HEK293 (cell line): Measurements from ENCODE around the gene BMF.

Source experiments
- BCL11A ChIP-seq: fragments of 450-650 bp; formaldehyde crosslinking; IDR thresholded peaks from 2 replicates; pipeline ENCODE4 v1.5.1; 2016; ENCODE audit warnings: low read depth, missing biosample characterization, missing genetic modification characterization
- EGR2 ChIP-seq: fragments of 450-650 bp; formaldehyde crosslinking; IDR thresholded peaks from 2 replicates; pipeline ENCODE4 v1.5.1; 2016; ENCODE audit warnings: low read depth, missing biosample characterization, missing genetic modification characterization
- GLIS1 ChIP-seq: fragments of 450-650 bp; formaldehyde crosslinking; IDR thresholded peaks from 2 replicates; pipeline ENCODE4 v1.5.1; 2016; ENCODE audit warnings: missing biosample characterization, missing genetic modification characterization
- KLF16 ChIP-seq: fragments of 450-650 bp; formaldehyde crosslinking; IDR thresholded peaks from 2 replicates; pipeline ENCODE4 v1.5.1; 2017; ENCODE audit warnings: missing biosample characterization, missing genetic modification characterization
- RBAK ChIP-seq: fragments of 450-650 bp; formaldehyde crosslinking; IDR thresholded peaks from 2 replicates; pipeline ENCODE4 v1.5.1; 2016; ENCODE audit warnings: missing biosample characterization, missing genetic modification characterization
- SCRT2 ChIP-seq: fragments of 450-650 bp; formaldehyde crosslinking; IDR thresholded peaks from 2 replicates; pipeline ENCODE4 v1.5.1; 2016; ENCODE audit warnings: missing biosample characterization, missing genetic modification characterization
- ZBTB48 ChIP-seq: fragments of 450-650 bp; formaldehyde crosslinking; IDR thresholded peaks from 2 replicates; pipeline ENCODE4 v1.5.1; 2016; ENCODE audit warnings: missing biosample characterization, missing genetic modification characterization
- ZBTB8A ChIP-seq: fragments of 450-650 bp; formaldehyde crosslinking; IDR thresholded peaks from 2 replicates; pipeline ENCODE4 v1.5.1; 2016; ENCODE audit warnings: missing biosample characterization, missing genetic modification characterization
- ZFP3 ChIP-seq: fragments of 450-650 bp; formaldehyde crosslinking; IDR thresholded peaks from 2 replicates; pipeline ENCODE4 v1.5.1; 2016; ENCODE audit warnings: low read depth, missing biosample characterization, missing genetic modification characterization
- ZFP69B ChIP-seq: fragments of 450-650 bp; formaldehyde crosslinking; IDR thresholded peaks from 2 replicates; pipeline ENCODE4 v1.5.1; 2016; ENCODE audit warnings: missing biosample characterization, missing genetic modification characterization
- ZIC2 ChIP-seq: fragments of 450-650 bp; formaldehyde crosslinking; IDR thresholded peaks from 2 replicates; pipeline ENCODE4 v1.5.1; 2016; ENCODE audit warnings: missing biosample characterization, missing genetic modification characterization
- ZNF19 ChIP-seq: fragments of 450-650 bp; formaldehyde crosslinking; IDR thresholded peaks from 2 replicates; pipeline ENCODE4; 2016; ENCODE audit warnings: missing biosample characterization, missing genetic modification characterization, low read depth
- ZNF221 ChIP-seq: fragments of 450-650 bp; formaldehyde crosslinking; IDR thresholded peaks from 2 replicates; pipeline ENCODE4 v1.5.1; 2017; ENCODE audit warnings: missing biosample characterization, missing genetic modification characterization, borderline replicate concordance
- ZNF239 ChIP-seq: fragments of 450-650 bp; formaldehyde crosslinking; IDR thresholded peaks from 2 replicates; pipeline ENCODE4 v1.5.1; 2016; ENCODE audit warnings: missing biosample characterization, missing genetic modification characterization
- ZNF341 ChIP-seq: fragments of 450-650 bp; formaldehyde crosslinking; IDR thresholded peaks from 2 replicates; pipeline ENCODE4; 2016; ENCODE audit warnings: low read depth, missing biosample characterization, missing genetic modification characterization
- ZNF366 ChIP-seq: fragments of 450-650 bp; formaldehyde crosslinking; conservative IDR thresholded peaks from 2 replicates; pipeline ENCODE4 v1.5.1; 2016; ENCODE audit warnings: missing biosample characterization, missing genetic modification characterization
- ZNF521 ChIP-seq: fragments of 450-650 bp; formaldehyde crosslinking; IDR thresholded peaks from 2 replicates; pipeline ENCODE4 v1.5.1; 2017; ENCODE audit warnings: missing biosample characterization, mild to moderate bottlenecking, missing genetic modification characterization
- ZSCAN30 ChIP-seq: fragments of 450-650 bp; IDR thresholded peaks from 2 replicates; pipeline ENCODE4 v1.5.1; 2018; ENCODE audit warnings: missing biosample characterization, mild to moderate bottlenecking, missing genetic modification characterization, moderate library complexity
- TF ChIP-seq, protein P1 (sequence below): fragments of 450-650 bp; formaldehyde crosslinking; IDR thresholded peaks from 2 replicates; pipeline ENCODE4 v1.5.1; 2016; ENCODE audit warnings: missing biosample characterization, missing genetic modification characterization
- TF ChIP-seq, protein P2 (sequence below): fragments of 450-650 bp; formaldehyde crosslinking; IDR thresholded peaks from 2 replicates; pipeline ENCODE4 v1.5.1; 2016; ENCODE audit warnings: missing biosample characterization, missing genetic modification characterization
- TF ChIP-seq, protein P3 (sequence below): fragments of 450-650 bp; formaldehyde crosslinking; IDR thresholded peaks from 2 replicates; pipeline ENCODE4 v1.5.1; 2016; ENCODE audit warnings: missing biosample characterization, missing genetic modification characterization
- TF ChIP-seq, protein P4 (sequence below): fragments of 450-650 bp; formaldehyde crosslinking; IDR thresholded peaks from 2 replicates; pipeline ENCODE4 v1.5.1; 2016; ENCODE audit warnings: missing biosample characterization, missing genetic modification characterization
- TF ChIP-seq, protein P5 (sequence below): fragments of 450-650 bp; formaldehyde crosslinking; conservative IDR thresholded peaks from 2 replicates; pipeline ENCODE4 v1.5.1; 2016; ENCODE audit warnings: low read depth, missing biosample characterization, missing genetic modification characterization
- TF ChIP-seq, protein P6 (sequence below): fragments of 450-650 bp; formaldehyde crosslinking; IDR thresholded peaks from 2 replicates; pipeline ENCODE4 v1.5.1; 2016; ENCODE audit warnings: missing biosample characterization, missing genetic modification characterization

The BMF gene

DNA sequence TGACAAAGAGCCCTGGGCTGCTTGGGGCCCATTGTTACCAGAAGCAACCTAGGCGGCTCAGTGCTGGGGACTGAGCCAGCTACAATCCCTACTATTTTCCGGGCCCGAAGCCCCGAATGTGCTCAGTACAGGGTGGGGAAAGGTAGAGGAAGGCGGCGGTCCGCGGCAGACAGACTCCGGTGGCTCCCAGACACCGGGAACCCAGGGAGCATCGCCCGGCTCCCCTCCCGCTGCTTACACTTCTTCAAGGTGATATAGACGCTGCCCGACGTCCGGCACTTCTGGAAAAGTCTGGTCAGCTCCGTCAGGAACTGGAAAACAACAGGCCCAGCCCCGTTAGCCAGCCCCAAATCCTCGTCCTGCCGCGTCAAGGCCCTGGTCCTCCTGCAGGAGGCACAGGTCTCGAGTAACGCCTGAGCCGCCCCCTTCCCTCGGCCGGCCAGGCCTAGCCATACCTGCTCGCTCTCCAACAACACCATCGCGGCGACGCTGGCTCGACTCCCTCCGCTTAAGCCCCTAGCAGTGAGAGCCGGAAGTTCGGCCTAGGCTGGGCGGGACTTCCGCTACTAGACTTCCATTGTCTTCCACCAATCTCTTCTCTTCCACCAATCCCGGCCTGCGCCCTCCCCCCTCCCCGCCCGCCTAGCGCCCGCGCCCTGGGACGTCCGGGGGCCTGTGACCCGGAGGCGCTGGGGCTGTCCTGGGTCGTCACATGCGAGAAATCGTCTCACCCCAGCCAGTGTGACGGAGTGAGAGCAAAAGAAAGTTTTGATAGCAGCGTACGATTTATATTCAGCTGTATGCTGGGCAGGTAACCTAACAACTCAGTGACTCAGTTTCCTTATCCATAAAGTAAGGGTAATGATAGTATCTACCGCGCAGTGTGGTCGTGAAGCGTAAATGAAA lies 69.8 kb downstream of the BMF start, which contains the start of gene SRP14 (continued):
- TF ChIP-seq, protein P1, sequence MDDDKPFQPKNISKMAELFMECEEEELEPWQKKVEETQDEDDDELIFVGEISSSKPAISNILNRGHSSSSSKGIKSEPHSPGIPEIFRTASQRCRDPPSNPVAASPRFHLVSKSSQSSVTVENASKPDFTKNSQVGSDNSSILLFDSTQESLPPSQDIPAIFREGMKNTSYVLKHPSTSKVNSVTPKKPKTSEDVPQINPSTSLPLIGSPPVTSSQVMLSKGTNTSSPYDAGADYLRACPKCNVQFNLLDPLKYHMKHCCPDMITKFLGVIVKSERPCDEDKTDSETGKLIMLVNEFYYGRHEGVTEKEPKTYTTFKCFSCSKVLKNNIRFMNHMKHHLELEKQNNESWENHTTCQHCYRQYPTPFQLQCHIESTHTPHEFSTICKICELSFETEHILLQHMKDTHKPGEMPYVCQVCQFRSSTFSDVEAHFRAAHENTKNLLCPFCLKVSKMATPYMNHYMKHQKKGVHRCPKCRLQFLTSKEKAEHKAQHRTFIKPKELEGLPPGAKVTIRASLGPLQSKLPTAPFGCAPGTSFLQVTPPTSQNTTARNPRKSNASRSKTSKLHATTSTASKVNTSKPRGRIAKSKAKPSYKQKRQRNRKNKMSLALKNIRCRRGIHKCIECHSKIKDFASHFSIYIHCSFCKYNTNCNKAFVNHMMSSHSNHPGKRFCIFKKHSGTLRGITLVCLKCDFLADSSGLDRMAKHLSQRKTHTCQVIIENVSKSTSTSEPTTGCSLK (tag by site-specific recombination), result no peak
- no peak for TF ChIP-seq ZNF239 (tag by site-specific recombination)
- peak; percentile 60 for TF ChIP-seq BCL11A (tag by site-specific recombination)
- TF ChIP-seq KLF16 (tag by site-specific recombination), result peak; percentile 28; the same call in 1 of the 2 replicates
- TF ChIP-seq, protein P2, sequence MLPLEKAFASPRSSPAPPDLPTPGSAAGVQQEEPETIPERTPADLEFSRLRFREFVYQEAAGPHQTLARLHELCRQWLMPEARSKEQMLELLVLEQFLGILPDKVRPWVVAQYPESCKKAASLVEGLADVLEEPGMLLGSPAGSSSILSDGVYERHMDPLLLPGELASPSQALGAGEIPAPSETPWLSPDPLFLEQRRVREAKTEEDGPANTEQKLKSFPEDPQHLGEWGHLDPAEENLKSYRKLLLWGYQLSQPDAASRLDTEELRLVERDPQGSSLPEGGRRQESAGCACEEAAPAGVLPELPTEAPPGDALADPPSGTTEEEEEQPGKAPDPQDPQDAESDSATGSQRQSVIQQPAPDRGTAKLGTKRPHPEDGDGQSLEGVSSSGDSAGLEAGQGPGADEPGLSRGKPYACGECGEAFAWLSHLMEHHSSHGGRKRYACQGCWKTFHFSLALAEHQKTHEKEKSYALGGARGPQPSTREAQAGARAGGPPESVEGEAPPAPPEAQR (tag by site-specific recombination), result no peak
- TF ChIP-seq SCRT2 (tag by site-specific recombination), result no peak
- TF ChIP-seq, protein P3, sequence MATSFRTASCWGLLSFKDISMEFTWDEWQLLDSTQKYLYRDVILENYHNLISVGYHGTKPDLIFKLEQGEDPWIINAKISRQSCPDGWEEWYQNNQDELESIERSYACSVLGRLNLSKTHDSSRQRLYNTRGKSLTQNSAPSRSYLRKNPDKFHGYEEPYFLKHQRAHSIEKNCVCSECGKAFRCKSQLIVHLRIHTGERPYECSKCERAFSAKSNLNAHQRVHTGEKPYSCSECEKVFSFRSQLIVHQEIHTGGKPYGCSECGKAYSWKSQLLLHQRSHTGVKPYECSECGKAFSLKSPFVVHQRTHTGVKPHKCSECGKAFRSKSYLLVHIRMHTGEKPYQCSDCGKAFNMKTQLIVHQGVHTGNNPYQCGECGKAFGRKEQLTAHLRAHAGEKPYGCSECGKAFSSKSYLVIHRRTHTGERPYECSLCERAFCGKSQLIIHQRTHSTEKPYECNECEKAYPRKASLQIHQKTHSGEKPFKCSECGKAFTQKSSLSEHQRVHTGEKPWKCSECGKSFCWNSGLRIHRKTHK (tag by site-specific recombination), result no peak
- TF ChIP-seq, protein P4, sequence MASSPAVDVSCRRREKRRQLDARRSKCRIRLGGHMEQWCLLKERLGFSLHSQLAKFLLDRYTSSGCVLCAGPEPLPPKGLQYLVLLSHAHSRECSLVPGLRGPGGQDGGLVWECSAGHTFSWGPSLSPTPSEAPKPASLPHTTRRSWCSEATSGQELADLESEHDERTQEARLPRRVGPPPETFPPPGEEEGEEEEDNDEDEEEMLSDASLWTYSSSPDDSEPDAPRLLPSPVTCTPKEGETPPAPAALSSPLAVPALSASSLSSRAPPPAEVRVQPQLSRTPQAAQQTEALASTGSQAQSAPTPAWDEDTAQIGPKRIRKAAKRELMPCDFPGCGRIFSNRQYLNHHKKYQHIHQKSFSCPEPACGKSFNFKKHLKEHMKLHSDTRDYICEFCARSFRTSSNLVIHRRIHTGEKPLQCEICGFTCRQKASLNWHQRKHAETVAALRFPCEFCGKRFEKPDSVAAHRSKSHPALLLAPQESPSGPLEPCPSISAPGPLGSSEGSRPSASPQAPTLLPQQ (tag by site-specific recombination), result 0 out of 2 replicates have a peak, but pooled peaks have one; percentile 33
- TF ChIP-seq, protein P5, sequence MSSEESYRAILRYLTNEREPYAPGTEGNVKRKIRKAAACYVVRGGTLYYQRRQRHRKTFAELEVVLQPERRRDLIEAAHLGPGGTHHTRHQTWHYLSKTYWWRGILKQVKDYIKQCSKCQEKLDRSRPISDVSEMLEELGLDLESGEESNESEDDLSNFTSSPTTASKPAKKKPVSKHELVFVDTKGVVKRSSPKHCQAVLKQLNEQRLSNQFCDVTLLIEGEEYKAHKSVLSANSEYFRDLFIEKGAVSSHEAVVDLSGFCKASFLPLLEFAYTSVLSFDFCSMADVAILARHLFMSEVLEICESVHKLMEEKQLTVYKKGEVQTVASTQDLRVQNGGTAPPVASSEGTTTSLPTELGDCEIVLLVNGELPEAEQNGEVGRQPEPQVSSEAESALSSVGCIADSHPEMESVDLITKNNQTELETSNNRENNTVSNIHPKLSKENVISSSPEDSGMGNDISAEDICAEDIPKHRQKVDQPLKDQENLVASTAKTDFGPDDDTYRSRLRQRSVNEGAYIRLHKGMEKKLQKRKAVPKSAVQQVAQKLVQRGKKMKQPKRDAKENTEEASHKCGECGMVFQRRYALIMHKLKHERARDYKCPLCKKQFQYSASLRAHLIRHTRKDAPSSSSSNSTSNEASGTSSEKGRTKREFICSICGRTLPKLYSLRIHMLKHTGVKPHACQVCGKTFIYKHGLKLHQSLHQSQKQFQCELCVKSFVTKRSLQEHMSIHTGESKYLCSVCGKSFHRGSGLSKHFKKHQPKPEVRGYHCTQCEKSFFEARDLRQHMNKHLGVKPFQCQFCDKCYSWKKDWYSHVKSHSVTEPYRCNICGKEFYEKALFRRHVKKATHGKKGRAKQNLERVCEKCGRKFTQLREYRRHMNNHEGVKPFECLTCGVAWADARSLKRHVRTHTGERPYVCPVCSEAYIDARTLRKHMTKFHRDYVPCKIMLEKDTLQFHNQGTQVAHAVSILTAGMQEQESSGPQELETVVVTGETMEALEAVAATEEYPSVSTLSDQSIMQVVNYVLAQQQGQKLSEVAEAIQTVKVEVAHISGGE (tag by site-specific recombination), result peak; percentile 57
- TF ChIP-seq ZFP3 (tag by site-specific recombination), result no peak
- no peak for TF ChIP-seq ZSCAN30 (tag by site-specific recombination)
- no peak for TF ChIP-seq ZFP69B (tag by site-specific recombination)
- TF ChIP-seq ZNF341, result peak; percentile 69
- TF ChIP-seq RBAK (tag by site-specific recombination), result no peak
- TF ChIP-seq, protein P6, sequence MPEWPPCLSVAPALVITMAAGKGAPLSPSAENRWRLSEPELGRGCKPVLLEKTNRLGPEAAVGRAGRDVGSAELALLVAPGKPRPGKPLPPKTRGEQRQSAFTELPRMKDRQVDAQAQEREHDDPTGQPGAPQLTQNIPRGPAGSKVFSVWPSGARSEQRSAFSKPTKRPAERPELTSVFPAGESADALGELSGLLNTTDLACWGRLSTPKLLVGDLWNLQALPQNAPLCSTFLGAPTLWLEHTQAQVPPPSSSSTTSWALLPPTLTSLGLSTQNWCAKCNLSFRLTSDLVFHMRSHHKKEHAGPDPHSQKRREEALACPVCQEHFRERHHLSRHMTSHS (tag by site-specific recombination), result no peak
- TF ChIP-seq ZNF19 (tag by site-specific recombination), result no peak
- TF ChIP-seq ZIC2 (tag by site-specific recombination), result peak; percentile 54; the same call in 1 of the 2 replicates
- no peak for TF ChIP-seq ZNF521 (tag by site-specific recombination)
- TF ChIP-seq ZBTB8A (tag by site-specific recombination), result peak; percentile 71
- peak; percentile 34 for TF ChIP-seq GLIS1 (tag by site-specific recombination)
- no peak for TF ChIP-seq ZNF221
- peak; percentile 42; the same call in 1 of the 2 replicates for TF ChIP-seq ZBTB48 (tag by site-specific recombination)
- peak; percentile 89 for TF ChIP-seq ZNF366
- TF ChIP-seq EGR2 (tag by site-specific recombination), result peak; percentile 14; the same call in 1 of the 2 replicates
